IPS-NIHi11 (cell line): ENCODE data around the gene NFATC4.
A peak's percentile ranks its signal among the peaks of the same experiment; 100 is the strongest.
"Not testable (repeated sequence)": the region's sequence is repeated elsewhere in the genome, so short reads cannot be mapped to it uniquely, and the experiment has no call there.

Experiments used
- DNase-seq: peaks from one replicate; pipeline ENCODE4 v3.0.0; 2012; ENCODE audit warnings: mixed read lengths, low spot score

The NFATC4 gene

GRCh38 chr14:24339284-24340151, 28.5 kb upstream of the NFATC4 start, which contains the start of gene RIPK3:
Gene RIPK3, minus strand, starts transcription at chr14:24339991. Its CDS starts 165 bp downstream, at chr14:24339826.
- peak; percentile 54 for DNase-seq

- no peak for DNase-seq
Observed at GRCh38 chr14:24340606-24341005, 27.4 kb upstream of the NFATC4 start.

GRCh38 chr14:24342889-24343288, 25.1 kb upstream of the NFATC4 start:
- no peak for DNase-seq

GRCh38 chr14:24343795-24344660, 24.0 kb upstream of the NFATC4 start:
- DNase-seq: no peak

- DNase-seq: no peak
Observed at GRCh38 chr14:24347134-24347533, 20.9 kb upstream of the NFATC4 start.

- DNase-seq: no peak
Observed at GRCh38 chr14:24348186-24348585, 19.8 kb upstream of the NFATC4 start.

GRCh38 chr14:24349742-24350141, 18.2 kb upstream of the NFATC4 start:
- DNase-seq: no peak

GRCh38 chr14:24351517-24351916, 16.5 kb upstream of the NFATC4 start:
- no peak for DNase-seq

GRCh38 chr14:24353559-24354481, 14.2 kb upstream of the NFATC4 start:
- DNase-seq: no peak

GRCh38 chr14:24354482-24354825, 13.5 kb upstream of the NFATC4 start:
- DNase-seq: not testable (repeated sequence)

GRCh38 chr14:24355009-24355408, 13.0 kb upstream of the NFATC4 start:
- no peak for DNase-seq

GRCh38 chr14:24356208-24356607, 11.8 kb upstream of the NFATC4 start:
- no peak for DNase-seq

GRCh38 chr14:24360281-24360680, 7.7 kb upstream of the NFATC4 start:
- no peak for DNase-seq

- no peak for DNase-seq
Observed at GRCh38 chr14:24361326-24361725, 6.7 kb upstream of the NFATC4 start.

- DNase-seq: no peak
Observed at GRCh38 chr14:24362241-24362960, 5.6 kb upstream of the NFATC4 start.

- DNase-seq: no peak
Observed at GRCh38 chr14:24363401-24363800, 4.6 kb upstream of the NFATC4 start.

GRCh38 chr14:24364841-24365240, 3.1 kb upstream of the NFATC4 start:
- no peak for DNase-seq

- DNase-seq: peak; percentile 90
Observed at GRCh38 chr14:24365600-24366412, 2.2 kb upstream of the NFATC4 start.

GRCh38 chr14:24366413-24366720, 1.6 kb upstream of the NFATC4 start:
- no peak for DNase-seq

- DNase-seq: peak; percentile 86
Observed at GRCh38 chr14:24366721-24367513, 1.1 kb upstream of the NFATC4 start.
